ENCODE results near the gene ARRDC5.

- TF ChIP-seq YY1 (IDR thresholded peaks at IDR 0.05; ENCODE audit: insufficient read depth, insufficient read length) (no peak), ZNF274 (IDR thresholded peaks at IDR 0.05; ENCODE audit: low read depth, low read length) (no peak), SUZ12 (IDR thresholded peaks at IDR 0.05; ENCODE audit: extremely low read depth, insufficient read depth, insufficient read length) (no peak)
Measured at GRCh38 chr19:4871711-4872110, 31.0 kb downstream of the ARRDC5 start.
